Measurements from ENCODE around the gene ZNF275. TPM values are rescaled to one million over a fixed set of nuclear protein-coding genes. Genes with fewer than 3 reads are reported as not detected.
"Not testable (repeated sequence)": the region's sequence is repeated elsewhere in the genome, so short reads cannot be mapped to it uniquely, and the experiment has no call there.

Gene ZNF275
- total RNA-seq, 4 donors from 2014 or later: 4.6 to 7.6 (median 5.0) TPM

GRCh38 chrX:153319295-153320046 lies 14.5 kb upstream of the ZNF275 start:
- intact Hi-C loops (cut with DNase I; ENCODE audit: low total_unique reads) (no loop called here), in situ Hi-C loops (cut with MboI; ENCODE audit: low sequenced_read_pairs in 4 of 4) (no loop called here)
- TF ChIP-seq POLR2A (IDR thresholded peaks at IDR 0.05) (no peak), CTCF (IDR thresholded peaks at IDR 0.05 in 4 of 5, conservative IDR thresholded peaks at IDR 0.05 in 1 of 5) (no peak)

GRCh38 chrX:153320047-153320443 lies 13.9 kb upstream of the ZNF275 start:
- H3K4me1 ChIP-seq; H3K4me3 ChIP-seq; H3K36me3 ChIP-seq; H3K9me3 ChIP-seq; ATAC-seq; in situ Hi-C loops (cut with MboI; ENCODE audit: low sequenced_read_pairs in 4 of 4); H3K27ac ChIP-seq; intact Hi-C loops (cut with DNase I; ENCODE audit: low total_unique reads); DNase-seq: not testable (repeated sequence)
- H3K27me3 ChIP-seq: peaks cover 0 to 14% (median 0%) of the 10 kb centered on the region in 3 donors

More at GRCh38 chrX:153319295-153320046, 14.5 kb upstream of the ZNF275 start:
- Histone ChIP-seq H3K36me3 (no peaks in the 10 kb centered on the region), H3K27me3 (peaks cover 0 to 9% (median 0%) of the 10 kb centered on the region in 3 donors), H3K27ac (no peak overlapping the region), H3K4me1 (no peaks in the 10 kb centered on the region), H3K9me3 (no peaks in the 10 kb centered on the region), H3K4me3 (no peak overlapping the region)
- ATAC-seq (no peak), DNase-seq (no peak)

- Histone ChIP-seq H3K27ac (no peak overlapping the region), H3K4me1 (no peaks in the 10 kb centered on the region), H3K4me3 (no peak overlapping the region), H3K36me3 (no peaks in the 10 kb centered on the region), H3K27me3 (peaks cover 0 to 16% (median 0%) of the 10 kb centered on the region in 3 donors), H3K9me3 (no peaks in the 10 kb centered on the region)
- DNase-seq: no peak
- no peak for ATAC-seq
- TF ChIP-seq POLR2A (IDR thresholded peaks at IDR 0.05): no peak
- TF ChIP-seq CTCF (IDR thresholded peaks at IDR 0.05 in 4 of 5, conservative IDR thresholded peaks at IDR 0.05 in 1 of 5): no peak
- in situ Hi-C loops (cut with MboI; ENCODE audit: low sequenced_read_pairs in 4 of 4): no loop called here
- intact Hi-C loops (cut with DNase I; ENCODE audit: low total_unique reads): no loop called here
Observed at GRCh38 chrX:153320555-153321184, 13.3 kb upstream of the ZNF275 start.

GRCh38 chrX:153321381-153322124 lies 12.4 kb upstream of the ZNF275 start, which contains the start of gene PNMA6F:
Gene PNMA6F, minus strand, starts transcription at chrX:153321767. Its CDS starts 1,093 bp downstream, at chrX:153320674.
- no peak for DNase-seq
- Histone ChIP-seq H3K36me3 (no peaks in the 10 kb centered on the region), H3K4me3 (no peak within 1 kb of the TSS), H3K27ac (no peak within 1 kb of the TSS), H3K9me3 (no peaks in the 10 kb centered on the region), H3K4me1 (no peaks in the 10 kb centered on the region), H3K27me3 (peaks cover 0 to 16% (median 0%) of the 10 kb centered on the region in 3 donors)
- intact Hi-C loops (cut with DNase I; ENCODE audit: low total_unique reads): no loop called here
- TF ChIP-seq CTCF (IDR thresholded peaks at IDR 0.05 in 4 of 5, conservative IDR thresholded peaks at IDR 0.05 in 1 of 5) (no peak), POLR2A (IDR thresholded peaks at IDR 0.05) (no peak)
- ATAC-seq: no peak
- in situ Hi-C loops (cut with MboI; ENCODE audit: low sequenced_read_pairs in 4 of 4): no loop called here

GRCh38 chrX:153327561-153327960 lies 6.4 kb upstream of the ZNF275 start:
- Histone ChIP-seq H3K4me3 (no peak overlapping the region), H3K27me3 (peaks cover 0 to 10% (median 5%) of the 10 kb centered on the region in 3 donors), H3K9me3 (no peaks in the 10 kb centered on the region), H3K27ac (no peak overlapping the region), H3K36me3 (no peaks in the 10 kb centered on the region), H3K4me1 (no peaks in the 10 kb centered on the region)
- in situ Hi-C loops (cut with MboI; ENCODE audit: low sequenced_read_pairs in 4 of 4): loop anchor here in 1 of 4 donors (25.0 kb wide), 1 partner anchor 365 kb away; no protein-coding TSS in a partner anchor
- no peak for ATAC-seq
- no peak for TF ChIP-seq CTCF (IDR thresholded peaks at IDR 0.05 in 4 of 5, conservative IDR thresholded peaks at IDR 0.05 in 1 of 5)
- TF ChIP-seq POLR2A (IDR thresholded peaks at IDR 0.05): no peak
- intact Hi-C loops (cut with DNase I; ENCODE audit: low total_unique reads): no loop called here
- DNase-seq: no peak
